ENCODE results near the gene ZNF552. TPM values are rescaled to one million over a fixed set of nuclear protein-coding genes. Genes with fewer than 3 reads are reported as not detected.

Gene ZNF552
- total RNA-seq, 2 donors from 2014 or later, result 9.6 to 71.5 TPM

DNA sequence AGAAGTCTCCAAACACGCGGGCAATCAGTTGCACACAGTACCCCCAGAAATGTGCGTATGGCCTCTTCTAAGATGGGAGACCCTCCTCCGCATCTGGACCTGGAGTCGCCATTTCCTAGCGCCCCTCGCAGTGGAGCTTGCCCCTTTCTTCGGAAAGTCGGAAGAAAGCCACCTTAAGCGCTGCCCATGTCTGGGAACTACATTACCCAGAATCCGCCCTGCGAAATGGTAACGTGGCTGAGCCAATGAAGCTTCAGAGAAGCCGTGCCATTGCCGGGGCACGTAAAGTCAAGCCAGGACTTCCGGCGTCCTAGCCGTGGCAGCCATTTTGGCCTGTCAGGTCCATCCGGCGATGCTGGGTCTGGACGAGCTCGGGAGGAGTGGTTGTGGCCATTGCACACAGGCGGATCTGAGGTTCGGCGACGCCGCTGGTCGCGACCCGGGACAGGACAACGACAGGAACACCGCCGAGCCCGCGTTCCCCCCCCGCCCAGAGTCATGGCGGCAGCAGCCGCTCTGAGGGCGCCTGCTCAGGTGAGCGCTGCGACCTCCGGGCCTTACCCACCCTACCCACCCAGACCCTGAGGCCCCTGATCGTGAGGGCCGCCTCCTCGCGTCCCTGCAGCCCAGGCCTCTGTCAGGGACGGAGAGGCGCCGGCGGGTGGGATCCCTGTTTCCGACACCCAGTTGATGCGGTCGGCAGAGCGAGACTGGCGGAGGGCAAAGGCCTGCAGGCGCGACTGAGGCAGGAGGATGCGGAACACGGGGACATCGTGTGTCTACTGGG lies 45.2 kb downstream of the ZNF552 start, which contains the start of gene ZNF586:
ZNF586 (plus strand) TSS at position 332 of the 787 bp plus-strand sequence; CDS start at position 499, 167 bp downstream.
- Histone ChIP-seq H3K36me3 (replicated peaks in 1 of 2; ENCODE audit: insufficient read depth in 1 of 2, low read depth in 2 of 2) (no peaks in the 10 kb centered on the region), H3K4me1 (peaks cover 8% of the 10 kb centered on the region), H3K27ac (peak within 1 kb of the TSS in 3 of 4 donors; percentile 52 to 78 (median 53)), H3K27me3 (no peaks in the 10 kb centered on the region), H3K4me3 (peak within 1 kb of the TSS; percentile 64 to 74), H3K9me3 (peaks cover 0 to 23% (median 0%) of the 10 kb centered on the region in 3 donors)
- intact Hi-C loops (cut with DNase I), result no loop called here
- no peak for TF ChIP-seq CTCF (IDR thresholded peaks at IDR 0.05)
- TF ChIP-seq POLR2A (IDR thresholded peaks at IDR 0.05), result peak in 2 of 3 donors; percentile 49 to 52
- 3 to 8% methylated on average over 22 to 55 of the region's 61 CpGs for WGBS, 2 donors
- DNase-seq (peak; percentile 86 to 94 (median 88)), ATAC-seq (peak; percentile 99)

- WGBS, 2 donors, result 94 to 100% methylated on average over 1 to 2 of the region's 2 CpGs
- TF ChIP-seq POLR2A (IDR thresholded peaks at IDR 0.05) (no peak), CTCF (IDR thresholded peaks at IDR 0.05) (no peak)
- Histone ChIP-seq H3K36me3 (replicated peaks in 1 of 2; ENCODE audit: insufficient read depth in 1 of 2, low read depth in 2 of 2) (peaks cover 6 to 17% of the 10 kb centered on the region in 2 donors), H3K9me3 (peaks cover 0 to 35% (median 0%) of the 10 kb centered on the region in 3 donors), H3K27me3 (no peaks in the 10 kb centered on the region), H3K27ac (no peak overlapping the region), H3K4me1 (no peaks in the 10 kb centered on the region), H3K4me3 (no peak overlapping the region)
- no peak for ATAC-seq
- intact Hi-C loops (cut with DNase I), result no loop called here
- DNase-seq, result no peak
These were observed 55.6 kb downstream of the ZNF552 start for GRCh38 chr19:57759096-57759495.

DNA sequence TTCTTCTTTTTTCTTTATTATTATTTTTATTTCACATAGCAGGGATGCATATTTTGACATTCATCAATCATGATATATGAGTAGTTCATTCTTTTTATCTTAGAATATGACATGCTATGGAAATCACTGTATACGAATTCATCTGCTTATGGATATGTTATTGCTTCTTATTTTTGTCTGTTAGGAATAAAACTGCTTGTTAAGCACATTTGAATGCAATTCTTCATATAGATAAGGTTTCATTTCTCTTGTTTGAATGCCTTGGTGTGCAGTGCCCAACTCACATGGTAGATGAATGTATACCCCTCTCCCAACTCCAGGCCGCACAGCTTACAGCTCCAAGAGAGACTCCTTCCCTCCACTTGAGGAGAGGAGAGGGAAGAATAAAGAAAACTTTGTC lies 56.8 kb downstream of the ZNF552 start:
- H3K27me3 ChIP-seq, result no peaks in the 10 kb centered on the region
- H3K36me3 ChIP-seq (replicated peaks in 1 of 2; ENCODE audit: insufficient read depth in 1 of 2, low read depth in 2 of 2), result peaks cover 18 to 25% of the 10 kb centered on the region in 2 donors
- H3K9me3 ChIP-seq, result peaks cover 0 to 46% (median 0%) of the 10 kb centered on the region in 3 donors
- TF ChIP-seq CTCF (IDR thresholded peaks at IDR 0.05), result no peak
- TF ChIP-seq POLR2A (IDR thresholded peaks at IDR 0.05), result no peak
- H3K4me1 ChIP-seq, result no peaks in the 10 kb centered on the region
- DNase-seq, result no peak
- H3K4me3 ChIP-seq, result no peak overlapping the region
- H3K27ac ChIP-seq, result no peak overlapping the region
- intact Hi-C loops (cut with DNase I), result no loop called here
- 93 to 96% methylated on average over 2 of the region's 2 CpGs for WGBS, 2 donors
- ATAC-seq, result no peak

Other genes with a start within 250 kb of the ZNF552 start
- gene ZNF416, start 236.0 kb downstream of the ZNF552 start, total RNA-seq, result 1 to 10 TPM in 1 of 2 donors, under 1 TPM in 1; 0.66 to 2.1 TPM
- gene ZIK1, start 230.8 kb downstream of the ZNF552 start, total RNA-seq, result 1 to 10 TPM in 1 of 2 donors, under 1 TPM in 1; 0.78 to 3.3 TPM
- 1 to 10 TPM in 1 of 2 donors, under 1 TPM in 1; 0.78 to 2.6 TPM for gene ZNF530, start 215.0 kb downstream of the ZNF552 start, total RNA-seq
- gene ZNF134, start 200.7 kb downstream of the ZNF552 start, total RNA-seq, result 10 to 100 TPM in 1 of 2 donors, 1 to 10 TPM in 1; 6.6 to 10.9 TPM
- 1 to 10 TPM; 3.6 to 9.9 TPM for gene ZNF211, start 181.7 kb downstream of the ZNF552 start, total RNA-seq
- not detected for gene ZSCAN4, start 146.0 kb downstream of the ZNF552 start, total RNA-seq
- gene ZNF551, start 132.9 kb downstream of the ZNF552 start, total RNA-seq, result 1 to 10 TPM; 2.3 to 2.9 TPM
- 1 to 10 TPM; 2.1 to 2.6 TPM for gene ZNF154, start 105.7 kb downstream of the ZNF552 start, total RNA-seq
- gene ZNF671, start 87.3 kb downstream of the ZNF552 start, total RNA-seq, result 1 to 10 TPM; 2.1 to 3.3 TPM
- 1 to 10 TPM; 4.3 to 8.8 TPM for gene ZNF776, start 68.1 kb downstream of the ZNF552 start, total RNA-seq
- 10 to 100 TPM in 1 of 2 donors, 1 to 10 TPM in 1; 4.2 to 33.6 TPM for gene ZNF586, start 45.2 kb downstream of the ZNF552 start, total RNA-seq
- gene ZNF587B, start 15.4 kb upstream of the ZNF552 start, total RNA-seq, result 10 to 100 TPM; 18.7 to 36.6 TPM
- gene ZNF587, start 34.9 kb upstream of the ZNF552 start, total RNA-seq, result 10 to 100 TPM; 13.7 to 20.1 TPM
- gene ZNF814, start 74.1 kb upstream of the ZNF552 start, total RNA-seq, result 10 to 100 TPM in 1 of 2 donors, 1 to 10 TPM in 1; 6.5 to 30.7 TPM
- 1 to 10 TPM; 7.3 to 7.6 TPM for gene ZNF417, start 101.7 kb upstream of the ZNF552 start, total RNA-seq
- gene ZNF418, start 120.5 kb upstream of the ZNF552 start, total RNA-seq, result 10 to 100 TPM in 1 of 2 donors, 1 to 10 TPM in 1; 2.6 to 15.3 TPM
- 1 to 10 TPM; 3.6 to 6.9 TPM for gene ZNF256, start 132.8 kb upstream of the ZNF552 start, total RNA-seq
- gene C19orf18, start 159.6 kb upstream of the ZNF552 start, total RNA-seq, result 1 to 10 TPM in 1 of 2 donors, not detected in 1; 1.3 TPM
- 10 to 100 TPM; 11.7 to 21.4 TPM for gene ZNF606, start 187.9 kb upstream of the ZNF552 start, total RNA-seq
- gene ZSCAN1, start 219.1 kb upstream of the ZNF552 start, total RNA-seq, result not detected
- 1 to 10 TPM; 3.9 to 4.9 TPM for gene ZNF135, start 244.4 kb upstream of the ZNF552 start, total RNA-seq

Measured in body of pancreas (tissue), 4 donors.